ENCODE data around the gene TRIM69. TPM values are rescaled to one million over a fixed set of nuclear protein-coding genes. Genes with fewer than 3 reads are reported as not detected.
A peak's percentile ranks its signal among the peaks of the same experiment; 100 is the strongest.
"Not testable (repeated sequence)": the region's sequence is repeated elsewhere in the genome, so short reads cannot be mapped to it uniquely, and the experiment has no call there.

The TRIM69 gene
- total and polyA plus RNA-seq, 9 donors: 7.0 to 51.4 (median 19.7) TPM

DNA sequence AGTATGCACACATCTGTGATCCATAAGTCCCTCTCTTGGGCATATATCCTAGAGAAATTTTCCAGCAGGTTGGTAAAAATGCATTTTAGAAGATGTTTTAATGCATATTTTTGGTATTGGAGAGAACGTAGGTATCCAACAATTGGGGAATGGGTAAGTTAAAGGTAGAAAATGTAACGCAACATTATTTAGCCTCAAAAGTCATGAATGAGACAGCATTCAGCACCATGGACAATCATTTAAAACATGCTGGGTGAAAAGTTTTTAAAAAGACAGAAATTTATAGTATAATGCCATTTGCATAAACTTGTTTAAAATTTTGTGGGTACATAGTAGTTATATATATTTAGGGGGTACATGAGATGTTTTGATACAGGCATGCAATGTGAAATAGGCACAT, 43.4 kb downstream of the TRIM69 start:
- no peaks in the 10 kb centered on the region for H3K9me3 ChIP-seq
- H3K27ac ChIP-seq: no peak overlapping the region
- no peak for DNase-seq
- no peaks in the 10 kb centered on the region for H3K27me3 ChIP-seq
- intact Hi-C loops (cut with DNase I): no loop called here
- no peaks in the 10 kb centered on the region for H3K4me1 ChIP-seq (ENCODE audit: insufficient read depth)
- no peaks in the 10 kb centered on the region for H3K36me3 ChIP-seq
- no peak for TF ChIP-seq CTCF (IDR thresholded peaks at IDR 0.05)
- no peak for TF ChIP-seq EP300 (IDR thresholded peaks at IDR 0.05)
- TF ChIP-seq POLR2A (IDR thresholded peaks at IDR 0.05): no peak
- no peak overlapping the region for H3K4me3 ChIP-seq
- 81 to 94% (median 91%) methylated on average over 2 of the region's 2 CpGs for WGBS, 3 donors

DNA sequence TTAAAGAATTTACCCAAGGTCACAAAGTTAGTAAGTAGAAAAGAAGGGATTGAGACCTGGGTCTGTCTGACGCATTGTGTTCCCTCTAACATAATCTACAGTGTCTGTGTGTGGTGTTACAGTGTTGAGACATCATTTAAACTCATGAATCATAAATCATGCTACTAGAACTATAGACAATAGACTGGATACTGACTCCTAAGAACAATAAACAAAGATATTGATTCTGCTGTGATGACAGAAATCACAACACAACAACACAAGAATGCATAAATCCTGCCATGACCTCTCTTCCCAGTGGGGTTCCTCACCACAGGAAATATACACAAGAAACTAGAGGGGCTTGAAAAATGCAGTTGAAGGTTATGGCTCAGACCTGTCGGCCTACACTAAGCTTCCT, 44.3 kb downstream of the TRIM69 start:
- 64 to 70% (median 67%) methylated on average over 2 of the region's 2 CpGs for whole genome bisulfite sequencing, 3 donors
- H3K4me3 ChIP-seq: no peak overlapping the region
- DNase-seq: no peak
- intact Hi-C loops (cut with DNase I): no loop called here
- no peaks in the 10 kb centered on the region for H3K4me1 ChIP-seq (ENCODE audit: insufficient read depth)
- H3K27ac ChIP-seq: no peak overlapping the region
- no peaks in the 10 kb centered on the region for H3K27me3 ChIP-seq
- no peaks in the 10 kb centered on the region for H3K36me3 ChIP-seq
- H3K9me3 ChIP-seq: no peaks in the 10 kb centered on the region
- TF ChIP-seq POLR2A (IDR thresholded peaks at IDR 0.05) (no peak), EP300 (IDR thresholded peaks at IDR 0.05) (no peak), CTCF (IDR thresholded peaks at IDR 0.05) (no peak)

GRCh38 chr15:44781128-44781810, 44.9 kb downstream of the TRIM69 start:
- DNase-seq: no peak
- no peak for TF ChIP-seq POLR2A (IDR thresholded peaks at IDR 0.05)
- 78 to 79% (median 79%) methylated on average over 7 of the region's 7 CpGs for WGBS, 3 donors

DNA sequence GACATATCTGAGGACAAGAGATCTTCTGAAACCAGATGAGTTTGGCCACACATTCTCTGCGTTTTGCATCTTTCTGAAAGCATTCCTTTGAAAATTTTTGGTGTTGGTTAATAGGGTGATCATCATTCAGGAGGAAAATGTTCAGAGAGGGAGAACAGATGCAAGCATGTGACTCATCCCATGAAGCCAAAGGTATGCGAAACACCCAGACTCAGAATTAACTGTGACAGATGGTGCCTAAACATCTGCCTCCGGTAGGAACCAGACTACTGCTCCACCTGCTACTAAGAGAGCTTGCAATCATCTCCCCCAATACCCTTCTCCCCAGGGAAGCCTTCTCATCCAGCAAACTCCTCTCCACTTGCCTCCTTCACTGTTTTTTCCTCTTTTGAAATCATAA, 46.2 kb downstream of the TRIM69 start:
- 58 to 91% (median 83%) methylated on average over 3 of the region's 3 CpGs for WGBS, 3 donors
- no peaks in the 10 kb centered on the region for H3K27me3 ChIP-seq
- H3K36me3 ChIP-seq: no peaks in the 10 kb centered on the region
- no peaks in the 10 kb centered on the region for H3K4me1 ChIP-seq (ENCODE audit: insufficient read depth)
- H3K4me3 ChIP-seq: no peak overlapping the region
- intact Hi-C loops (cut with DNase I): no loop called here
- TF ChIP-seq CTCF (IDR thresholded peaks at IDR 0.05): no peak
- no peak for TF ChIP-seq EP300 (IDR thresholded peaks at IDR 0.05)
- TF ChIP-seq POLR2A (IDR thresholded peaks at IDR 0.05): no peak
- H3K9me3 ChIP-seq: no peaks in the 10 kb centered on the region
- H3K27ac ChIP-seq: no peak overlapping the region
- no peak for DNase-seq

More at GRCh38 chr15:44781128-44781810, 44.9 kb downstream of the TRIM69 start:
- Histone ChIP-seq H3K9me3 (no peaks in the 10 kb centered on the region), H3K4me1 (ENCODE audit: insufficient read depth) (no peaks in the 10 kb centered on the region), H3K36me3 (no peaks in the 10 kb centered on the region), H3K27me3 (no peaks in the 10 kb centered on the region), H3K27ac (no peak overlapping the region), H3K4me3 (no peak overlapping the region)
- intact Hi-C loops (cut with DNase I): no loop called here

DNA sequence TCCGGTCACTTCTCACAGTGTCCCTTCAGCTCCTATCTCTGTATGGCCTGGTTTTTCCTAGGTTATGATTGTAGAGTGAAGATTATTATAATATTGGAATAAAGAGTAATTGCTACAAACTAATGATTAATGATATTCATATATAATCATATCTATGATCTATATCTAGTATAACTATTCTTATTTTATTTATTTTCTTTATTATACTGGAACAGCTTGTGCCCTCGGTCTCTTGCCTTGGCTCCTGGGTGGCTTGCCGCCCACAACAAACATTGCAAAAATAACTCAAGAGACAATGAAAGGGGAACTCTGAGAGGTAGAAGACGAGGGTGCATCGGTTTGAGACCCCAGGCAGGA, 48.6 kb downstream of the TRIM69 start:
- not testable (repeated sequence) for H3K9me3 ChIP-seq; H3K4me1 ChIP-seq (ENCODE audit: insufficient read depth); DNase-seq; H3K36me3 ChIP-seq; H3K27me3 ChIP-seq; H3K4me3 ChIP-seq
- 52 to 57% (median 55%) methylated on average over 5 of the region's 5 CpGs for WGBS, 3 donors
- intact Hi-C loops (cut with DNase I): loop anchor here in 1 of 4 donors (5.0 kb wide), 1 partner anchor 118 kb away; no protein-coding TSS in a partner anchor
- peak overlapping the region in 1 of 2 donors; percentile 93 for H3K27ac ChIP-seq
